Transverse colon (tissue), 4 donors: ENCODE data around the gene PLAGL1. TPM values are rescaled to one million over a fixed set of nuclear protein-coding genes. Genes with fewer than 3 reads are reported as not detected.
A peak's percentile ranks its signal among the peaks of the same experiment; 100 is the strongest.

ENCODE experiments used
- DNase-seq: peaks from one replicate; pipeline ENCODE4 v3.0.0-alpha.2; 2019
- H3K27ac ChIP-seq, 4 donors: fragments of 200-600 bp; sonication (generic); 2 replicates each; pipeline ENCODE4 v1.5.1; 2016 to 2018; ENCODE audit warnings: inconsistent platforms in 4 of 4
- H3K27me3 ChIP-seq: fragments of 200-600 bp; sonication (generic); 2 replicates; pipeline ENCODE4 v1.5.1; 2017; ENCODE audit warnings: inconsistent platforms
- H3K36me3 ChIP-seq, 4 donors: fragments of 200-600 bp; sonication (generic); 2 replicates each; pipeline ENCODE4 v1.5.1; 2017 to 2019; ENCODE audit warnings: inconsistent platforms in 4 of 4
- H3K4me1 ChIP-seq, 4 donors: fragments of 200-600 bp; sonication (generic); 2 replicates each; pipeline ENCODE4 v1.5.1; 2017 to 2020; ENCODE audit warnings: inconsistent platforms in 4 of 4
- H3K4me3 ChIP-seq, 4 donors: fragments of 200-600 bp; sonication (generic); 1 replicate in 1 of 4; 2 replicates in 3 of 4; pipeline versions ENCODE4 v1.5.1 to v1.6.1; 2017 to 2019; ENCODE audit warnings: inconsistent platforms in 4 of 4
- H3K9me3 ChIP-seq, 2 donors: fragments of 200-600 bp; sonication (generic); 2 replicates each; pipeline ENCODE4 v1.5.1; 2017 to 2019; ENCODE audit warnings: inconsistent platforms in 2 of 2
- EP300 ChIP-seq: sonication (generic); formaldehyde crosslinking; IDR thresholded peaks from one replicate; pipeline ENCODE4 v1.6.1; 2017; ENCODE audit warnings: antibody characterized with exemption, low read depth
- POLR2A ChIP-seq: fragments of 450-650 bp; IDR thresholded peaks from one replicate; pipeline ENCODE4 v1.6.1; 2016; ENCODE audit warnings: antibody characterized with exemption, mild to moderate bottlenecking, moderate library complexity
- POLR2AphosphoS5 ChIP-seq, 3 donors: sonication (generic); formaldehyde crosslinking; IDR thresholded peaks; one replicate each; pipeline ENCODE4 v1.6.1; 2016; ENCODE audit warnings: antibody characterized with exemption in 3 of 3
- WGBS, 2 donors: methylation state at CpG; one replicate each; pipeline ENCODE4 v1.1.5; 2018; ENCODE audit warnings: low coverage in 1 of 2; 5-methylcytosine and 5-hydroxymethylcytosine counted together
- in situ Hi-C, 4 donors: fragments of 200-750 bp; cut with MboI; loops; one replicate each; pipeline versions ENCODE4 v1.15.0 to v1.15.1; 2017; ENCODE audit warnings: low sequenced_read_pairs in 3 of 4, low pct_ligation_motif_present in 1 of 4, low pct_unique_long_range_greater_than_20kb in 1 of 4
- intact Hi-C: fragments of 100-400 bp; cut with DNase I; formaldehyde crosslinking; loops from one replicate; pipeline ENCODE4 v1.15.1; 2023; ENCODE audit warnings: low total_unique reads
- total RNA-seq, 4 donors: library from RNA; depleted of rRNA; stranded (reverse); fragments of >200 nt; gene quantifications; one replicate each; pipeline ENCODE4 v1.1.0, GENCODE V29; 2016
- TF ChIP-seq, protein P1 (sequence below), 5 experiments: fragments of 200-600 bp in 3 of 5; fragments of 450-650 bp in 2 of 5; sonication (generic) in 3 of 5; IDR thresholded peaks; 1 replicate in 2 of 5; 2 replicates in 3 of 5; pipeline ENCODE4 v1.5.1; 2016 to 2017; ENCODE audit warnings: antibody characterized with exemption in 5 of 5, inconsistent platforms in 3 of 5, mild to moderate bottlenecking in 2 of 5, moderate library complexity in 1 of 5

Gene PLAGL1
- total RNA-seq, 4 donors from 2014 or later: 45.3 to 133 (median 50.4) TPM

DNA sequence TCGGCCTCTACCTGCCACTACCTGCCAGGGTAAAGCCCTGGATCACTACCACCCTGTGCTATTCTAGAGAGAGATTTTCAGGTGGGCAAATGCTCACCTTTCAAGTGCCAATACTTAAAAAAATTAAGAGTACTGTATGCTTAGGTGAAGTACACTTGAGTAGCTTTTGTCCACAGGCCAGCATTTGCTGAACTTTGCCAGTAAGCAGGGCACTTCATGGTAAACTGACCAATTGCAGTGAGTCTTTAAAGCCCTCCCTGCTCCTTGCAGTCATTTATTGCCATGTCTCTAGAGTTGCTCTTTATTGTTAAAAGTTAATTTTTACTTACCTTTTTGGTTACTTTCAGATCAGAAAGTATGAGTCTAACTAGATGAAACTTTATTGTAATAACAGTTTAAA is 58.5 kb downstream of the PLAGL1 start:
- TF ChIP-seq POLR2A: no peak
- no peak for TF ChIP-seq POLR2AphosphoS5 (IDR thresholded peaks at IDR 0.05)
- TF ChIP-seq EP300: no peak
- TF ChIP-seq, protein P1, sequence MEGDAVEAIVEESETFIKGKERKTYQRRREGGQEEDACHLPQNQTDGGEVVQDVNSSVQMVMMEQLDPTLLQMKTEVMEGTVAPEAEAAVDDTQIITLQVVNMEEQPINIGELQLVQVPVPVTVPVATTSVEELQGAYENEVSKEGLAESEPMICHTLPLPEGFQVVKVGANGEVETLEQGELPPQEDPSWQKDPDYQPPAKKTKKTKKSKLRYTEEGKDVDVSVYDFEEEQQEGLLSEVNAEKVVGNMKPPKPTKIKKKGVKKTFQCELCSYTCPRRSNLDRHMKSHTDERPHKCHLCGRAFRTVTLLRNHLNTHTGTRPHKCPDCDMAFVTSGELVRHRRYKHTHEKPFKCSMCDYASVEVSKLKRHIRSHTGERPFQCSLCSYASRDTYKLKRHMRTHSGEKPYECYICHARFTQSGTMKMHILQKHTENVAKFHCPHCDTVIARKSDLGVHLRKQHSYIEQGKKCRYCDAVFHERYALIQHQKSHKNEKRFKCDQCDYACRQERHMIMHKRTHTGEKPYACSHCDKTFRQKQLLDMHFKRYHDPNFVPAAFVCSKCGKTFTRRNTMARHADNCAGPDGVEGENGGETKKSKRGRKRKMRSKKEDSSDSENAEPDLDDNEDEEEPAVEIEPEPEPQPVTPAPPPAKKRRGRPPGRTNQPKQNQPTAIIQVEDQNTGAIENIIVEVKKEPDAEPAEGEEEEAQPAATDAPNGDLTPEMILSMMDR (IDR thresholded peaks at IDR 0.05): no peak
- no peaks in the 10 kb centered on the region for H3K27me3 ChIP-seq
- H3K4me1 ChIP-seq: peaks cover 0 to 23% (median 0%) of the 10 kb centered on the region in 4 donors
- H3K27ac ChIP-seq: peak overlapping the region in 2 of 4 donors; percentile 2 to 53
- no peak overlapping the region for H3K4me3 ChIP-seq
- H3K9me3 ChIP-seq: no peaks in the 10 kb centered on the region
- intact Hi-C loops (loop anchor here (10.0 kb wide), 1 partner anchor 65 kb away; no protein-coding TSS in a partner anchor), in situ Hi-C loops (loop anchor here in 3 of 4 donors (10.0 kb wide), 3 partner anchors 55 to 375 kb away; partner anchors contain the start of gene PLAGL1 (in 1 of the 3))
- 75% methylated on average over 1 of the region's 1 CpG; no CpG with 5 or more reads in 1 of the 2 donors for WGBS, 2 donors
- H3K36me3 ChIP-seq: no peaks in the 10 kb centered on the region
- DNase-seq: no peak

DNA sequence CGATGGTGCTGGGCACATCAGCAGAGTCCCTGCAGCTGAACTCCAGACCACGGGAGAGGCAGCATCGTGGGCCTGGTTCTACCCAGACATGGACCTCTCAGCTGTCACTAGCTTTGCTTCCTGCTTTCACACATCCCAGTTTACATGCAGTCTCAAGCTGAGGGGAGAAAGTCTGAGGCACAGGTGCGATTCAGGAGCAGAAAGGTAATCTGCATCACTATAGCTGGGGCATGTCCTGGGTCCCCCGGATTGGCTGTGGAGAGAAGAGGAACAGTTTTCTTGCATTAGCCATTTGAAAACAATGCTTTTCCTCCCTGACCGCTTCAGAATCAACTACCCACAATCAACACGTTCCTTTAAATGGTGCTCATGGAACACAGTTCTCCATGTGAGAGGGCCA is 59.9 kb downstream of the PLAGL1 start:
- Histone ChIP-seq H3K36me3 (no peaks in the 10 kb centered on the region), H3K4me1 (peaks cover 0 to 23% (median 0%) of the 10 kb centered on the region in 4 donors), H3K27me3 (no peaks in the 10 kb centered on the region), H3K9me3 (no peaks in the 10 kb centered on the region), H3K27ac (no peak overlapping the region), H3K4me3 (no peak overlapping the region)
- in situ Hi-C loops (loop anchor here in 3 of 4 donors (10.0 kb wide), 3 partner anchors 57 to 373 kb away; partner anchors contain the start of gene PLAGL1 (in 1 of the 3)), intact Hi-C loops (loop anchor here (10.0 kb wide), 1 partner anchor 67 kb away; no protein-coding TSS in a partner anchor)
- TF ChIP-seq EP300: no peak
- TF ChIP-seq POLR2AphosphoS5 (IDR thresholded peaks at IDR 0.05): no peak
- no peak for TF ChIP-seq POLR2A
- TF ChIP-seq, protein P1 (IDR thresholded peaks at IDR 0.05): no peak
- no peak for DNase-seq
- 94% methylated on average over 7 of the region's 7 CpGs; no CpG with 5 or more reads in 1 of the 2 donors for WGBS, 2 donors

DNA sequence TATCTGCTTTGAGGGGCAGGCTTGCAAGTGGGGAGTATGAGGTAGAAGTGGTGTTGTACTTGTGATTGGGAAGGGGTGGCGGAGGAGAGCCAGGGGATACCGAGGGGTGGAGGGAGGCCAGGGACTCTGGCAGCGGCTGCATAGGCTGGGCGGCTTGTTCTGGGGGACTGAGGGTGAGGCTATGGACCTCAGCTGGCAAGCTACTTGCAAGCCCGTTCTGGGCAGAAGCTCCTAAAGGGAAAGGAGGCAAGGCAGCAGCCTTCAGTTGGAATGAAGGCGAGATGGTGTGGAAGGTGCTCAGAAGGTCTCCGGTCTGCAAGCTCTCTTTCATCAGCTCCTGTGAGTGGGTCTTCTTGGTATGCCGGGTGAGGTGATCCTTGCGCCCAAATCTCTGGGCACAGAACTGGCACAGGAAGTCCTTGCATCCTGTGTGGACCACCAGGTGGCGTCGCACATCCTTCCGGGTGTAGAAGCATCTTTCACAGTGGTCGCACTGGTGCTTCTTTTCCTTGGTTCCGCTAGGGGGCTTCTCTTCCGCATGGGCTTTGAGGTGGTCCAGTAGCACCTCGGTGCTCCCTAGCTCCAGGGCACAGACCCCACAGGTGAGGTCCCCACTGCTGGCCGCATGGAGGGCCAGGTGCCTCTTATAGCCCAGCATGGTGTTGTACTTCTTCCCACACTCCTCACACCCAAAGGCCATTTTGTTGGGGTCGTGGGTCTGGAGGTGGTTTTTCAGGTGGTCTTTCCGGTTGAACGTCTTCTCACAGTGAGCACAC is 66.0 kb downstream of the PLAGL1 start:
- intact Hi-C loops (loop anchor here (10.0 kb wide), 1 partner anchor 73 kb away; no protein-coding TSS in a partner anchor), in situ Hi-C loops (loop anchor here in 3 of 4 donors (10.0 kb wide), 3 partner anchors 63 to 367 kb away; partner anchors contain the start of gene PLAGL1 (in 1 of the 3))
- H3K9me3 ChIP-seq: no peaks in the 10 kb centered on the region
- H3K4me3 ChIP-seq: no peak overlapping the region
- no peak overlapping the region for H3K27ac ChIP-seq
- H3K27me3 ChIP-seq: no peaks in the 10 kb centered on the region
- peaks cover 0 to 9% (median 0%) of the 10 kb centered on the region in 4 donors for H3K4me1 ChIP-seq
- DNase-seq: peak; percentile 69
- H3K36me3 ChIP-seq: no peaks in the 10 kb centered on the region
- 73 to 100% methylated on average over 2 to 20 of the region's 20 CpGs for WGBS, 2 donors
- TF ChIP-seq POLR2A: no peak
- TF ChIP-seq, protein P1 (IDR thresholded peaks at IDR 0.05): peak; percentile 53 to 60 (median 53)

DNA sequence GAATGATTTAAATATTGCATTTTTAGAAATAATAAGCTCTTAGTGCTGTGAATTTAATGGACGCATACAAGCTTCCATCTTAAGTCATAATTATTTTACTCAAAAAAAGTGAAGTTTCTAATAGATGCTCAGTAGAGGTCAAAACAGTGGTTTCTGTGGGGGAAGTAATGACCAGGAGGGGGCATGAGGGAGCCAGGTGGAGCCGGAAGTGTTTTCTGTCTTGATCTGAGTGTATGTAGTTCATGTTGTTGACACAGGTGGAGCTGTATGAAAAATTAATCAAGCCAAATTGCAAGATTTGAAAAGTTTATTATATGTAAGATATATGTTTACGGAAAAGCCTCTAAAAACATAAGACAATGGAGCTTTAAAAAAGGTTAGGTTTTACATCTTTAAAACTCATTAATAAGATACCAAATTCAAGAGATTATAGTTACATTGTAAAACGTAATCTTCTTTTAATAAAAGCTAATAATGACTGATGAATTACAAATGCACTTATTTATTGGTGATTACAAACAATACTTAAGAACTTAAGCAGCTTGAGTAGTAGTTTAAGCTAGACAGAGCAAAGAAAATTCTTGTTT is 68.0 kb downstream of the PLAGL1 start:
- Histone ChIP-seq H3K4me1 (peaks cover 0 to 9% (median 0%) of the 10 kb centered on the region in 4 donors), H3K4me3 (no peak overlapping the region), H3K9me3 (no peaks in the 10 kb centered on the region), H3K27me3 (no peaks in the 10 kb centered on the region), H3K27ac (no peak overlapping the region), H3K36me3 (no peaks in the 10 kb centered on the region)
- WGBS, 2 donors: 37 to 42% methylated on average over 4 of the region's 4 CpGs
- no peak for TF ChIP-seq EP300
- TF ChIP-seq POLR2AphosphoS5 (IDR thresholded peaks at IDR 0.05): no peak
- no peak for TF ChIP-seq POLR2A
- TF ChIP-seq, protein P1 (IDR thresholded peaks at IDR 0.05): peak; percentile 58 to 91 (median 81)
- intact Hi-C loops: loop anchor here (10.0 kb wide), 1 partner anchor 75 kb away; no protein-coding TSS in a partner anchor
- in situ Hi-C loops: loop anchor here in 3 of 4 donors (10.0 kb wide), 3 partner anchors 65 to 365 kb away; partner anchors contain the start of gene PLAGL1 (in 1 of the 3)
- DNase-seq: peak; percentile 62
